Astrocyte of the cerebellum (primary cell): ENCODE results near the gene MRPL27.

Source experiments
- DNase-seq: peaks from one replicate; pipeline ENCODE4 v3.0.0-alpha.2; 2011; ENCODE audit warnings: low read depth
- H3K4me3 ChIP-seq: 2 replicates; pipeline ENCODE4 v1.5.1; 2011; ENCODE audit warnings: mild to moderate bottlenecking, low read depth, low read length, moderate library complexity
- in situ Hi-C: cut with HindIII; loops from 2 replicates; pipeline ENCODE4 v1.10.0; 2017; ENCODE audit warnings: low sequenced_read_pairs
- TF ChIP-seq, protein P1 (sequence below): IDR thresholded peaks from 2 replicates; pipeline ENCODE4 v1.5.1; 2012; ENCODE audit warnings: low read length, low read depth, moderate library complexity, mild to moderate bottlenecking; ENCODE audit errors: missing control alignments

MRPL27 gene

DNA sequence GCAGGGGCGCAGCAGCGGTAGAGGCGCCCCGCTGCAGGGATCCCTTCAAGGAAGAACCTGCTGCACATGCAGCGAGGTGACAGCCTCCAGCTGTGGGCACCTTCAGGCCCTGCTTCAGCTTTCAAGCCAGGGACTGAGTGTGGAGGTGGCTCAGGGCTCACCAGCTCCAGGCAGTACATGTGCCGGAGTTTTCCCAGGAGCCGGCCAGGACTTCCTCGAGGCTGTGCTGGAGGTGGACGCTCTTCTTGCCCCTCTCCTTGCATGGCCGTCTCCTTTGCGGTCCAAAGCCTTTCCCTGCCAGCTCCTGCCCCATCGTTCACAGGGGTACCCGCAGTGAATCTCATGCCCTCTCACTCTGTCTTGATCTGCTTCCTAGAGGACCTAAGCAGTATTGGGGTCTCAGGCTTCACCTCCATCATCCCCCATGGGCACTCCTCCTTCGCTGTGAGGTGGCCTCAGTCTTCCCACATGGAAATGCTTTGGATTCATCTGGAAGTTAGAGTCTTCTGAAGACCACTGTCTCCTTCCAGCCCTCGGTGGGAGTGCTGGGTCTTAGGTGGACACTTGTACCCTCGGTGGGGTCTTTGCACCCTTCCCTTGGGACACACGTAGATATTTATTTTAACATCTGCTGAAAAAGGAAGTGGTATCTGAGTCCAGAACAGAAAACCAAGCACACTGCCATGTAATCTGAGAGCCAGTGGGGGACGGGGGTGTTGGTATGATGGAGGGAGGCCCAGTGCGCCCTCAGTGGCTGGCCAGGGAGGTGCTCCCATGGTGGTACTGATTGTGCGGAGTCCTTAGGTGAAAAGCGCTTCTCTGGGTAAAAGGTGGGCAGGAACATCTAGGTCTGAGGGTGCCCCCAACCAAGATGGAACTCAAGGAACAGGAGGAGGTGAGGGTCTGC lies 20.0 kb downstream of the MRPL27 start:
- TF ChIP-seq, protein P1, sequence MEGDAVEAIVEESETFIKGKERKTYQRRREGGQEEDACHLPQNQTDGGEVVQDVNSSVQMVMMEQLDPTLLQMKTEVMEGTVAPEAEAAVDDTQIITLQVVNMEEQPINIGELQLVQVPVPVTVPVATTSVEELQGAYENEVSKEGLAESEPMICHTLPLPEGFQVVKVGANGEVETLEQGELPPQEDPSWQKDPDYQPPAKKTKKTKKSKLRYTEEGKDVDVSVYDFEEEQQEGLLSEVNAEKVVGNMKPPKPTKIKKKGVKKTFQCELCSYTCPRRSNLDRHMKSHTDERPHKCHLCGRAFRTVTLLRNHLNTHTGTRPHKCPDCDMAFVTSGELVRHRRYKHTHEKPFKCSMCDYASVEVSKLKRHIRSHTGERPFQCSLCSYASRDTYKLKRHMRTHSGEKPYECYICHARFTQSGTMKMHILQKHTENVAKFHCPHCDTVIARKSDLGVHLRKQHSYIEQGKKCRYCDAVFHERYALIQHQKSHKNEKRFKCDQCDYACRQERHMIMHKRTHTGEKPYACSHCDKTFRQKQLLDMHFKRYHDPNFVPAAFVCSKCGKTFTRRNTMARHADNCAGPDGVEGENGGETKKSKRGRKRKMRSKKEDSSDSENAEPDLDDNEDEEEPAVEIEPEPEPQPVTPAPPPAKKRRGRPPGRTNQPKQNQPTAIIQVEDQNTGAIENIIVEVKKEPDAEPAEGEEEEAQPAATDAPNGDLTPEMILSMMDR, result no peak
- in situ Hi-C loops, result no loop called here
- DNase-seq, result no peak
- no peak overlapping the region for H3K4me3 ChIP-seq

DNA sequence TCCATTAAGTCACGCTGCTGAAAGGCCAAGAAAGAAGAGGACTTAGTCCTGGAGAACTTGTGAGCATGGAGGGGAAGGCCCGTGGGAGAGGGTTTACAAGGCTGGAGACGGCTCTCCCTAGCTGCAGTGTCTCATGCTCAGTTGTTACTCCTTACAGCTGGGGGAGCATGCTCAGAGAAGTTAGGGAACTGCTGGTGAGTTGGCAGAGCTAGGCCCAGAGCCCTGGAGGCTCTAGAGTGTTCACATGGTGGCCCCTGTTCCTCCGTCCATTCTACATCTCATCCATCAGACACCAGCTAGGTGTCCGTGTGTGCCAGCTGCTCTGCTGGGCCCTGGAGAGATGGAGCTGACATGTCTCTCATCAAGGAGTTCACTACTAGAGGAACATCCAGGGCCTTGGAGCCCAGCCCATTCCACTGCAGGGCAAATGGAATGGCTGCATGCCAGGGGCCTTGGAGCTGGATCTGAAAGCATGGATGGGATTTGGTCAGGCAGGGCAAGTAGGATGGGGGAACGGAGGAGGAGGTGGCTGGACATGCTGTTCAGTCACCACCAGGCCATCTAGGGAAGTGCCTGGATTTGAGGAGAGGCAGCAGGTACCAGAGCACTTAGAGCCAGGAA lies 20.8 kb downstream of the MRPL27 start:
- DNase-seq, result no peak
- H3K4me3 ChIP-seq, result no peak overlapping the region
- in situ Hi-C loops, result no loop called here
- TF ChIP-seq, protein P1, result no peak

DNA sequence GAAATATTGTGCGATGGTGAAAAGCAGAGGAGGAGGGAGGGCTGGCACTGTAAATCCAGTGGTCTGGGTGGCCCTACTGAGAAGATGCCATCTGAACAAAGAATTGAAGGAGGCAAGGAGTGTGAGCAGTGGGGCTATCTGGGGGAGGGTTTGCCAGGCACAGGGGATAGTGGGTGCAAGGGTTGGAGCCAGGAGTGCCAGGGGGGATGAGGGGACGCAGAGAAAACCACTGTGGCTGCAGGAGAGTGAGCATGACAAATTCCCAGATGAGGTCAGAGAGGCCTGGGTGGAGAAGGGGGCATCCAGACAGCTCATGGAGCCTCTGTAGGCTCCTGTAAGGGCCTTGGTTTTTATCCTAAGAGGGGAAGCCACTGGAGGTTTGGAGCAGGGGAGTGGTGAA lies 22.3 kb downstream of the MRPL27 start:
- TF ChIP-seq, protein P1, result no peak
- in situ Hi-C loops, result no loop called here
- H3K4me3 ChIP-seq, result no peak overlapping the region
- DNase-seq, result no peak

DNA sequence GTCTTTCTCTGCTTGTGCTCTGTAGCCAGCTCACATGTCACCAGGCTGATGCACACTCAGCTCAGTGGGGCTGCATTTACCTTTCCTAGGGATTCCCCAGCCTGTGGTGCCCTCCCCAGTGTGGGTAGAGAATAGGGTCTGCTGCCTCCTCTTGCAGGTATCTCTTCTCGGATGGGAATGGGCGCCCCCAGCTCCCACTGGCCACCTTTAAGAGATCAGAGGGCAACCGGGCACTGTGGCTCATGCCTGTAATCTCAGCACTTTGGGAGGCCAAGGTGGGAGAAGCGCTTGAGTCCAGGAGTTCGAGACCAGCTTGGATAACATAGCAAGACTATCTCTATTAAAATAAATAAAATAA lies 23.8 kb downstream of the MRPL27 start:
- TF ChIP-seq, protein P1, result no peak
- no peak for DNase-seq
- no peak overlapping the region for H3K4me3 ChIP-seq
- in situ Hi-C loops, result no loop called here

DNA sequence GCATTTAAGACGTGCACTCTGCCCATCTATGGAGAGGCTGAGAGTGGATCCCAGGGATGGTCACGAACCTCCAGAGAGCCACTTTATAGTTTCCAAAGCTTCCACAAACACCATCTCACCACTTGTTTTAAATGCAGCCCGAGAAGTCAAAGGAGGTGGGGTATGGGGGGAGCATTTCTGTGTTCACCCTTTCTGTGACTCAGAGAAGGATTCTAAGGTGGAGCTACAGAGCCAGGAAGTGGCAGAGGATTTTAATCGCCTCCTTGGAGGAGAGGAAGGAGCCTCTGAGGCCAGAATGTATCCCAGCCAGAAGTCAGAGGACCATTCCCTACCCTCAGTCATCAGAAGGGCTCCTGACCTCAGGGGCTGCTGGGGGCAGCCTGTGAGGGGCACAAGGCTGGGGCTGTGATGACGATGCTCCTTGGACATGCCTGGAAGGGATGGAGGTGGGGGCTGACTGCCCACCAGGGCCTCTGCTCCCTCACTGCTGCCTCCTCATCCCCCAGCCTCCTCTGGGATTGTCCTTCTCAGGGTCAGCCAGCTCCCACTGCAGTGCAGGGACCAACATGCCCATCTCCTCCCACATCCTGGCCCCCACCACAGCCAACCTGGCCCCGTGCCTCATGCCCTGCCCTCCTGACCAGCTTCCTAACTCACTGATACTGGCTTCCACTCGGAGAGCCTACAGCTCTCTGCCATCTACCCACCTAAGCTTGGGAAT lies 24.3 kb downstream of the MRPL27 start:
- in situ Hi-C loops, result no loop called here
- peak overlapping the region; percentile 3 for H3K4me3 ChIP-seq
- TF ChIP-seq, protein P1, result no peak
- no peak for DNase-seq

DNA sequence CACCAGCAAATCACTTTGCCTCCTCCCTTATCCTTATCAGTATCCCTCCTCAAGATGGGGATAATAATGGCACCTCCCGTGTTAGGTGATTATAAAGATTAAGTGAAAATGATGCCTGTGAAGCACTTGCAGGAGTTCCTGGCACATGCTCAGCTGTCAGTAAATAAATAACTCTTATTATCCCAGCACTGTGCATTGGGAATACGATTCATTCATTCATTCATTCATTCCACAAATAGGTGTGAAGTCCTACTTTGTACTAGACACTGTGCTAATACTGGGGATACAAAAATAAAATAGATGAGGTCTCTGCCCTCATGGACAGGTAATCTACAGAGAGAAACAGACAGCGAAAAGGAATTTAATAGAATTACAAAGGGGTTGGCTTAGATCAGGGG lies 25.1 kb downstream of the MRPL27 start:
- TF ChIP-seq, protein P1, result no peak
- DNase-seq, result no peak
- in situ Hi-C loops, result no loop called here
- H3K4me3 ChIP-seq, result peak overlapping the region; percentile 66
